BLaER1 (cell line): ENCODE data around the gene CD33.
A peak's percentile ranks its signal among the peaks of the same experiment; 100 is the strongest.

Experiments used
- H3K27ac ChIP-seq: shearing (Covaris generic); formaldehyde crosslinking; 2 replicates; pipeline ENCODE4 v1.8.1; 2022
- H3K27me3 ChIP-seq: shearing (Covaris generic); formaldehyde crosslinking; 2 replicates; pipeline ENCODE4 v1.8.1; 2022
- H3K36me3 ChIP-seq: shearing (Covaris generic); formaldehyde crosslinking; 2 replicates; pipeline ENCODE4 v1.8.1; 2022
- H3K4me1 ChIP-seq: shearing (Covaris generic); formaldehyde crosslinking; 2 replicates; pipeline ENCODE4 v1.8.1; 2022
- H3K4me2 ChIP-seq: shearing (Covaris generic); formaldehyde crosslinking; 2 replicates; pipeline ENCODE4 v1.8.1; 2022
- H3K4me3 ChIP-seq: shearing (Covaris generic); formaldehyde crosslinking; 2 replicates; pipeline ENCODE4 v1.8.1; 2022
- H3K9ac ChIP-seq: shearing (Covaris generic); formaldehyde crosslinking; 2 replicates; pipeline ENCODE4 v1.8.1; 2022
- H3K9me3 ChIP-seq: shearing (Covaris generic); formaldehyde crosslinking; 2 replicates; pipeline ENCODE4 v1.8.1; 2022
- H4K20me1 ChIP-seq: shearing (Covaris generic); formaldehyde crosslinking; 2 replicates; pipeline ENCODE4 v1.8.1; 2022
- Cebpa-rat ChIP-seq: shearing (Covaris generic); IDR thresholded peaks from 2 replicates; pipeline ENCODE4 v1.8.1; 2022

The CD33 gene

DNA sequence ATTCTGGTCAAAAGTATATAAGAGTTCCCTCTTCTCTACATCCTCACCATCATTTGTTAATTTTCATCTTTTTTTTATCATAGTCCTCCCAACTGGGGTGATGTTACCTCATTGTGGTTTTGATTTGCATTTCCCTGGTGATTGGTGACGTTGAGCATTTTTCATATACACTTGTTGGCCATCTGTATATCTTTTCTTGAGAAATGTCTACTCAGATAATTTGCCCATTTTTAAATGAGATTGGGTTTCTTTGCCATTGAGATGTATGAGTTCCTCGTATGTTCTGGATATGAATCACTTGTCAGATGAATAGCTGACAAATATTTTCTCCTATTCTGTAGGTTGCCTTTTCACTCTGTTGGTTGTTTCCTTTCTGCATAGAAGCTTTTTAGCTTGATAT, 2.4 kb downstream of the CD33 start:
- peak overlapping the region; percentile 17; the same call in 1 of the 2 replicates for H3K4me2 ChIP-seq

DNA sequence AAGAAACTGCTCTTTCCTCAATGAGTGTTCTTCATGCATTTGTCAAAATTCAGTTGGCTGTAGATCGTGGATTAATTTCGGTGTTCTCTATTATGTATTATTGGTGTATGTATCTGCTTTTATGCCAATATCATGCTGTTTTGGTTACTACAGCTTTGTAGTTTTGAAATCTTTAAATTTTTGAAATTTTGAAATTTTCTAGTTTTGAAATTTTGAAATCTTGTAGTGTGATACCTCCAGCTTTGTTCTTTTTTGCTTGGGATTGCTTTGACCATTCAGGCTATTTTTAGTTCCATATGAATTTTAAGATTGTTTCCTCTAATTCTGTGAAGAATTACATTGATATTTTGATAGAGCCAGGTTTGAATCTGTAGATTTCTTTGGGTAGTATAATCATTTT, 3.1 kb downstream of the CD33 start:
- Histone ChIP-seq H3K4me1 (peaks cover 30% of the 10 kb centered on the region), H3K4me3 (no peak overlapping the region), H3K4me2 (no peak overlapping the region), H4K20me1 (no peaks in the 10 kb centered on the region), H3K27ac (no peak overlapping the region), H3K36me3 (no peaks in the 10 kb centered on the region), H3K9ac (no peak overlapping the region), H3K9me3 (no peaks in the 10 kb centered on the region), H3K27me3 (no peaks in the 10 kb centered on the region)
- no peak for TF ChIP-seq Cebpa-rat

More for the DNA sequence above, 2.4 kb downstream of the CD33 start:
- no peaks in the 10 kb centered on the region for H4K20me1 ChIP-seq
- no peaks in the 10 kb centered on the region for H3K36me3 ChIP-seq
- no peak overlapping the region for H3K27ac ChIP-seq
- H3K9me3 ChIP-seq = no peaks in the 10 kb centered on the region
- no peaks in the 10 kb centered on the region for H3K27me3 ChIP-seq
- H3K4me1 ChIP-seq = peaks cover 30% of the 10 kb centered on the region
- no peak overlapping the region for H3K9ac ChIP-seq
- no peak overlapping the region for H3K4me3 ChIP-seq
- TF ChIP-seq Cebpa-rat = no peak

- no peaks in the 10 kb centered on the region for H3K27me3 ChIP-seq
- no peak overlapping the region for H3K27ac ChIP-seq
- no peaks in the 10 kb centered on the region for H3K9me3 ChIP-seq
- no peak overlapping the region for H3K9ac ChIP-seq
- H3K4me3 ChIP-seq = no peak overlapping the region
- TF ChIP-seq Cebpa-rat = no peak
- H3K36me3 ChIP-seq = no peaks in the 10 kb centered on the region
- H3K4me1 ChIP-seq = peaks cover 7% of the 10 kb centered on the region
- no peaks in the 10 kb centered on the region for H4K20me1 ChIP-seq
- H3K4me2 ChIP-seq = no peak overlapping the region
Observed at GRCh38 chr19:51240866-51241265, 16.0 kb downstream of the CD33 start.

GRCh38 chr19:51242881-51243630, 18.2 kb downstream of the CD33 start:
- H3K36me3 ChIP-seq = no peaks in the 10 kb centered on the region
- no peaks in the 10 kb centered on the region for H3K27me3 ChIP-seq
- peak overlapping the region; percentile 42 for H3K4me2 ChIP-seq
- peaks cover 12% of the 10 kb centered on the region for H3K4me1 ChIP-seq
- no peak overlapping the region for H3K27ac ChIP-seq
- no peaks in the 10 kb centered on the region for H3K9me3 ChIP-seq
- H3K9ac ChIP-seq = no peak overlapping the region
- no peak for TF ChIP-seq Cebpa-rat
- no peaks in the 10 kb centered on the region for H4K20me1 ChIP-seq
- H3K4me3 ChIP-seq = no peak overlapping the region

- no peak overlapping the region for H3K4me2 ChIP-seq
- TF ChIP-seq Cebpa-rat = no peak
- no peak overlapping the region for H3K27ac ChIP-seq
Observed at GRCh38 chr19:51246164-51246552, 21.3 kb downstream of the CD33 start.

GRCh38 chr19:51247972-51248590, 23.2 kb downstream of the CD33 start:
- Histone ChIP-seq H3K9me3 (peaks cover 14% of the 10 kb centered on the region), H3K9ac (no peak overlapping the region), H3K4me3 (no peak overlapping the region), H3K4me1 (peaks cover 6% of the 10 kb centered on the region), H3K36me3 (no peaks in the 10 kb centered on the region), H4K20me1 (no peaks in the 10 kb centered on the region), H3K27me3 (no peaks in the 10 kb centered on the region), H3K27ac (no peak overlapping the region), H3K4me2 (no peak overlapping the region)
- TF ChIP-seq Cebpa-rat = no peak

More at GRCh38 chr19:51246164-51246552, 21.3 kb downstream of the CD33 start:
- no peaks in the 10 kb centered on the region for H3K27me3 ChIP-seq
- H4K20me1 ChIP-seq = no peaks in the 10 kb centered on the region
- peaks cover 12% of the 10 kb centered on the region for H3K4me1 ChIP-seq
- H3K4me3 ChIP-seq = no peak overlapping the region
- no peak overlapping the region for H3K9ac ChIP-seq
- peaks cover 11% of the 10 kb centered on the region for H3K9me3 ChIP-seq
- H3K36me3 ChIP-seq = no peaks in the 10 kb centered on the region

DNA sequence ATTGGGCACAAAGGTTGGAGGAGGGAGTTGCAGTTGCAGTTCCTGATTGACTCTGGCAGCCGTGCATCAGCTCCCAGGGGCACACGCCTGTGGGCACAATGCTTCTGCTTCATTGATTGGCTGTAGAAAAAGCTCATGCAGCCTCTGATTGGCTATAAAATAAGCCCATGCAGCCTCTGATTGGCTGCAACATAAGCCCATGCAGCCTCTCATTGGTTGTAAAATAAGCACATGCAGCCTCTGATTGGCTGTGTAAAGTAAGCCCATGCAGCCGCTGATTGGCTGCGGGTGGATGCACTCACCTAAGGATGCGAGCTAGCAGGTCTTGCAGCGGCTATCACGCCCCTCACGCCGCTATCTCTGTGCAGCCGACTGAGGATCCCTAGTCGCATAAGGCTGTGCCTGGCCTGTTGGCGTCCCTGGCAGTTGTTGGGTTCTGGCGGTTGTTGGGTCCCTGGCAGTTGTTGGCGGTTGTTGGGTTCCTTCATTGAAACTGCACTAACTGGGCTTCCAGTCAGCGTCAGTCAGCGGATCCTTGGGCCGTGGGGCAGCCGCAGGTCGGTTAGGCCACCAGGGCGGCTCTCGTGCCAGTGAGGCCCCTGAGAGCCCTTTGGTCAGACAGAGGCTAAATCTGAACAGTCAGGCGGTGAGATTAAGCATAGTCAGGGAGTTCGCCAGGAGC, 26.0 kb downstream of the CD33 start, which contains the start of gene SIGLECL1:
Gene SIGLECL1 (plus strand): TSS at position 295 of the 682 bp plus-strand sequence. CDS start 12,993 bp downstream, outside the sequence.
- Histone ChIP-seq H3K27ac (no peak within 1 kb of the TSS), H4K20me1 (no peaks in the 10 kb centered on the region), H3K4me1 (0 out of 2 replicates have a peak, but pooled peaks cover 4% of the 10 kb centered on the region), H3K9me3 (peaks cover 14% of the 10 kb centered on the region), H3K27me3 (no peaks in the 10 kb centered on the region), H3K9ac (no peak within 1 kb of the TSS), H3K4me2 (no peak within 1 kb of the TSS), H3K36me3 (no peaks in the 10 kb centered on the region), H3K4me3 (no peak within 1 kb of the TSS)
- TF ChIP-seq Cebpa-rat = no peak

DNA sequence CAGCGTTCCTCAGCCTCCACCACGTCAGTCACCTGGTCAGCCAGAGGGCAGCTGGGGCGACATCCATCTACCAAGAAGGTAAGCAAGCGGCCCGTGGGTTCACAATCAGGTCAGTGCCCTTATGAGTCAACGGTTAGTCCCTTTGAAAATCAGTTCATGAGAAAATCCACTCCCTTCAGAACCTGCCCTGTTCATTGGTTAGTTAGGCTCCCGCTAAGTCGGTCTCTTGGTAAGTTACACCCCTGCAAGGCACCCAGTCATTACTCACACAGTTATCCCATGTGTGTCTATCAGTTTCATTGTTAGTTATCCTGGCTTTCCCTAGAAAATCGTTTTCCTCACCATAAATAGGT, 26.6 kb downstream of the CD33 start:
- H3K27me3 ChIP-seq = no peaks in the 10 kb centered on the region
- H3K4me1 ChIP-seq = no peaks in the 10 kb centered on the region
- no peak overlapping the region for H3K4me3 ChIP-seq
- no peaks in the 10 kb centered on the region for H3K36me3 ChIP-seq
- H3K4me2 ChIP-seq = no peak overlapping the region
- peaks cover 14% of the 10 kb centered on the region for H3K9me3 ChIP-seq
- TF ChIP-seq Cebpa-rat = no peak
- no peak overlapping the region for H3K27ac ChIP-seq
- no peak overlapping the region for H3K9ac ChIP-seq
- H4K20me1 ChIP-seq = no peaks in the 10 kb centered on the region

DNA sequence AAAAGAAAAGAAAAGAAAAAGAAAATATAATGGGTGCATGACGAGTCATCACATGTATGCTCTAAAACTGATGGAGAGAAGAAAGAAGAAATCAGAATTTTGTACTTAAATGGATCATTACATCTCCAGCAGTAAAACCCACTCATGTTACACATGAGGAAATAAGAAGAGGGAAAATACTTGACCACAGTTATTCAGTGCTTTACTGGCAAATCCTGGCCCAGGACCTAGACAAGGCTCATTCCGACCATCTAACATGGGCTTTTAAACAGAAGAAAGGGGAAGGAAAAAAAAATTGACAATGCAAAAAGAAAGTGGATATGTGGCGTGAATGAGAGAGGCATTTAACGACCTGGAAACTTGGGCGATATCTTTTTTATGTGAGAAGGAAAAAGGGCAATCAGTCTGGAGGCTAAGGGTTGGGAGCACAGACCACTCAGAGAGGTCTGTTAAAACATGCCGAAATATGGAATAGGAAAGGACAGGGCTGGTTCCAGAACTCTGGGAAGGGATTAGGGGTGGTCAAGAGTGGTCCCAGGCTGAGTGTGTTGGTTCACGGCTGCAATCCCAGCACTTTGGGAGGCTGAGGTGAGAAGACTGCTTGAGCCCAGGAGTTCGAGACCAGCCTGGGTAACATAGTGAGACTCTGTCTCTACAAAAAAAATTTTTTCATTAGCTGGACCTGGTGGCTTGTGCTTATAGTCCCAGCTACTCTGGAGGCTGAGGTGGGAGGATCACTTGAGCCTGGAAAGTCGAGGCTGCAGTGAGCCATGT, 27.6 kb downstream of the CD33 start:
- Histone ChIP-seq H3K9me3 (peaks cover 14% of the 10 kb centered on the region), H3K9ac (no peak overlapping the region), H3K4me2 (no peak overlapping the region), H3K36me3 (no peaks in the 10 kb centered on the region), H4K20me1 (no peaks in the 10 kb centered on the region), H3K27ac (no peak overlapping the region), H3K4me1 (peaks cover 7% of the 10 kb centered on the region), H3K4me3 (no peak overlapping the region), H3K27me3 (no peaks in the 10 kb centered on the region)
- no peak for TF ChIP-seq Cebpa-rat
